Measurements from ENCODE around the gene NLRC5. TPM values are rescaled to one million over a fixed set of nuclear protein-coding genes. Genes with fewer than 3 reads are reported as not detected.

The NLRC5 gene
- total and polyA plus RNA-seq, 9 of the 15 experiments (the other 6 are each of a cell fraction or from before 2014, with no cell fraction given) = 0.59 to 0.71 TPM; not detected in 7

GRCh38 chr16:56966093-56966475 lies 23.3 kb upstream of the NLRC5 start:
- H3K27ac ChIP-seq (ENCODE audit: extremely low read depth, low read depth, low read length) = no peak overlapping the region
- no peak for TF ChIP-seq PYGO2 (tag; IDR thresholded peaks at IDR 0.05)
- no peak for TF ChIP-seq ZNF354B (CRISPR knock-in tag; IDR thresholded peaks at IDR 0.05)
- TF ChIP-seq RBFOX2 (IDR thresholded peaks at IDR 0.05; ENCODE audit: low read depth, low read length) = no peak
- no peak for TF ChIP-seq ZNF780A (CRISPR knock-in tag; IDR thresholded peaks at IDR 0.05)
- no peak for TF ChIP-seq NCOR1 (IDR thresholded peaks at IDR 0.05)
- no peak for TF ChIP-seq TARDBP (IDR thresholded peaks at IDR 0.05)
- TF ChIP-seq ZNF707 (CRISPR knock-in tag; conservative IDR thresholded peaks at IDR 0.05) = no peak
- TF ChIP-seq ZFP36 (IDR thresholded peaks at IDR 0.05; ENCODE audit: low read depth, low read length, partially characterized antibody) = no peak
- no peak for TF ChIP-seq NR2C1 (IDR thresholded peaks at IDR 0.05)
- TF ChIP-seq NR2C1 (tag; IDR thresholded peaks at IDR 0.05) = no peak
- TF ChIP-seq DIDO1 (tag; IDR thresholded peaks at IDR 0.05; ENCODE audit: low read depth) = no peak
- TF ChIP-seq PCBP2 (IDR thresholded peaks at IDR 0.05; ENCODE audit: low read depth, low read length, poor library complexity, severe bottlenecking) = no peak
- TF ChIP-seq CHD2 (IDR thresholded peaks at IDR 0.05; ENCODE audit: low read depth, low read length) = no peak
- no peak for TF ChIP-seq MITF (IDR thresholded peaks at IDR 0.05)
- no peak for TF ChIP-seq HNRNPK (IDR thresholded peaks at IDR 0.05; ENCODE audit: low read depth, low read length, poor library complexity, severe bottlenecking)
- TF ChIP-seq BRCA1 (IDR thresholded peaks at IDR 0.05) = no peak
- TF ChIP-seq BRCA1 (CRISPR knock-in tag; IDR thresholded peaks at IDR 0.05) = no peak
- WGBS (ENCODE audit: insufficient coverage, low coverage, missing lambda C conversion rate) = 80% methylated on average over 3 of the region's 3 CpGs
- POLR2A ChIA-PET = interaction anchor here (0.9 to 1.5 kb wide), 4 partner anchors 16 to 186 kb away, joined by 3 to 4 read pairs (median 3); no protein-coding TSS in a partner anchor
- no peaks in the 10 kb centered on the region for H3K9me3 ChIP-seq (replicated peaks; ENCODE audit: control insufficient read depth, insufficient read depth, low read depth, low read length)
- no peak overlapping the region for H3K4me2 ChIP-seq (ENCODE audit: insufficient read depth, low read length)
- H3K4me3 ChIP-seq = no peak overlapping the region
- no peaks in the 10 kb centered on the region for H3K79me2 ChIP-seq (ENCODE audit: control insufficient read depth, insufficient read depth, low read length)
- H3K9me1 ChIP-seq (ENCODE audit: control insufficient read depth, insufficient read depth, low read length) = no peaks in the 10 kb centered on the region
- FAIRE-seq = peak; percentile 69
- intact Hi-C loops (cut with micrococcal nuclease) (no loop called here), in situ Hi-C loops (cut with MboI) (no loop called here)
- BruUV-seq (replicated peaks) = no TSS peak
- no peaks in the 10 kb centered on the region for H3K36me3 ChIP-seq (ENCODE audit: control insufficient read depth, insufficient read depth, low read length)
- H3K4me1 ChIP-seq (replicated peaks in 1 of 2; ENCODE audit: control insufficient read depth in 2 of 2, insufficient read depth in 2 of 2, low read length in 2 of 2) = peaks cover 4 to 17% of the 10 kb centered on the region in 2 experiments; a peak in 4 of 5 replicates
- DNase-seq (ENCODE audit: extremely low read depth in 1 of 4, low spot score in 3 of 4) = no peak
- CTCF ChIA-PET (ENCODE audit: low intra/inter-chr PET ratio) = no interaction called here
- H2AFZ ChIP-seq (ENCODE audit: low read depth, low read length) = peak overlapping the region; percentile 65; the same call in 1 of the 2 replicates
- peaks cover 0 to 3% of the 10 kb centered on the region in 2 experiments; a peak in 2 of 5 replicates for H3K27me3 ChIP-seq (ENCODE audit: control insufficient read depth in 2 of 2, insufficient read depth in 2 of 2, low read length in 2 of 2)
- no peak overlapping the region for H3K9ac ChIP-seq (ENCODE audit: insufficient read depth in 1 of 2, low read depth in 2 of 2, low read length in 2 of 2)
- no peaks in the 10 kb centered on the region for H4K20me1 ChIP-seq (replicated peaks; ENCODE audit: control insufficient read depth, insufficient read depth, low read length)
- no peak for ATAC-seq
